GM12801 (cell line): ENCODE results near the gene RTP4.

Source experiments
- TF ChIP-seq, protein P1 (sequence below): IDR thresholded peaks from one replicate; pipeline ENCODE4 v1.5.1; 2011; ENCODE audit warnings: control low read depth; ENCODE audit not compliant: insufficient read length; ENCODE audit errors: extremely low read depth

Gene RTP4

DNA sequence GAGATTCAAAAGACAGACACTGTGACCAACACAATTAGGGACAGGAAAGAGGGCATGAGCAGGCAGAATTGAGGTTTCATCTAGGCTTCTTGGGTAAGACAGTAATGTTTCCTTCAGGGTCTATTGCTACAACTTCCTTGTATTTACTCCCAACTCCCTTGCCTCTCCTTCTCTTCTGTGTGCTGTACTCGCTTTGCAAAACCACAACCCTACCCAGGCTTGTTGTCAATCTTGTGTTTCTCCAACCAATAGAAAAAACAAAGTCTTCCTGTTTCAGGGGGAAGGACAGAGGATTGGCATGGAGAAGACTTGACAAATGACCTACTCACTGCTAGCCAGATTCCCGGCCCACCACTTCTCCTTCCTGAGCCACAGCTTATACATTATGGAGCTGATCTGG, 40.3 kb upstream of the RTP4 start:
- TF ChIP-seq, protein P1, sequence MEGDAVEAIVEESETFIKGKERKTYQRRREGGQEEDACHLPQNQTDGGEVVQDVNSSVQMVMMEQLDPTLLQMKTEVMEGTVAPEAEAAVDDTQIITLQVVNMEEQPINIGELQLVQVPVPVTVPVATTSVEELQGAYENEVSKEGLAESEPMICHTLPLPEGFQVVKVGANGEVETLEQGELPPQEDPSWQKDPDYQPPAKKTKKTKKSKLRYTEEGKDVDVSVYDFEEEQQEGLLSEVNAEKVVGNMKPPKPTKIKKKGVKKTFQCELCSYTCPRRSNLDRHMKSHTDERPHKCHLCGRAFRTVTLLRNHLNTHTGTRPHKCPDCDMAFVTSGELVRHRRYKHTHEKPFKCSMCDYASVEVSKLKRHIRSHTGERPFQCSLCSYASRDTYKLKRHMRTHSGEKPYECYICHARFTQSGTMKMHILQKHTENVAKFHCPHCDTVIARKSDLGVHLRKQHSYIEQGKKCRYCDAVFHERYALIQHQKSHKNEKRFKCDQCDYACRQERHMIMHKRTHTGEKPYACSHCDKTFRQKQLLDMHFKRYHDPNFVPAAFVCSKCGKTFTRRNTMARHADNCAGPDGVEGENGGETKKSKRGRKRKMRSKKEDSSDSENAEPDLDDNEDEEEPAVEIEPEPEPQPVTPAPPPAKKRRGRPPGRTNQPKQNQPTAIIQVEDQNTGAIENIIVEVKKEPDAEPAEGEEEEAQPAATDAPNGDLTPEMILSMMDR: no peak

DNA sequence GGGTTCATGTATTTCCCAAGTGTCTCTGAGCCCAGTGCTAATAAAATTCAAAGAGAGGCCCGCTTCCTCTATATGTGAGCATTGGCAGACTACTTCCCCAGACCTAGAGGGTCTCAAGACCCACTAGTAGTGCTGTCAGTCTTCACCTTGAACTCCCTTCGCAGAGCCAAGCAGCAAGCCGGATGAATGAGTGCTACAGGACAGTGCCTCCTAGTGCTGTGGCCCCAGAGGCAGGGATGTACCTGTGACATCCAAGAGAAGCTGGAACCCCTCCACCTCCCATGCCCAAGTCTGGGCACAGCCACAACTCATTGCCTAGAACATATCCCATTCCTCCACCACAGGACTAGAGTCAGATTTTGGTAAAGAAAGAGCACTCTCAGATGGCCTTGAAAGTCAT, 39.5 kb upstream of the RTP4 start:
- TF ChIP-seq, protein P1: no peak

DNA sequence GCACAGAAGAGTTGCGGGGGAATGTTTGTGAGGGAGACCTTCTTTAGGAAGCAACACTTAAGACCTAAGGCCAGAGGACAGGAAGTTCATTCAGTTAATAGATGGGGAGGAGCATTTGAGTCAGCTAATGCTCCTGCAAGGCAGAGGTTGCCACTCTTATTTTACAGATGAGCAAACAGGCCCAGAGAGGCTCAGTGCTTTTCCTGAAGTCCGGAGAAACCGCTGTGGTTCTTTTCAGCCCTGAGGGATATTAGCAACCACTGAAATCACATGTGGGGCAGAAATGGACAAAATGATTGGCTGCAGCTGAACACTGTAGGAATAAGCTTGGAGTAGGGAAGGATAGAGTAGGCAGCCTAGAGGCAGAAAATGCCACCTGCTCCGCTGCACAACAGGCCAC, 33.3 kb upstream of the RTP4 start:
- TF ChIP-seq, protein P1: no peak

DNA sequence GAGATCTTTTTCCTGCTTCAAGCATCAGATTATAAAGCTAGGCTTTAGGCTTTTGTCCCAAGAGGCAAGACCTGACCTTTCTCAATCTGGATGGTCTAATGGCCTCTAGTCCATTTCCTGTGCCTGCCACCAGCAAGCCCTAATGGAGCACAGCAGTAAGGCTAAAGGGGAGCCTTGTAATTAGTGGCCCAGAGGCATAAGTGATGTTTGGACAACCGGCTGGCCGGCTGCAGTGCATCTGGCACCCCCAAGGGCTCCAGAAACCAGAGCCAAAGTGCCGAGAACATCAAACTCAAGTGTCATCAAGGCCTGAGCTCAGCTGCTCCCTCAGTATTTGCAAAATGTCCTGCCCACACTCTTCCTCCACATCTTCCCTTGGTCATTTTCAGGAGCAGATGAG, 31.9 kb upstream of the RTP4 start:
- TF ChIP-seq, protein P1: no peak

DNA sequence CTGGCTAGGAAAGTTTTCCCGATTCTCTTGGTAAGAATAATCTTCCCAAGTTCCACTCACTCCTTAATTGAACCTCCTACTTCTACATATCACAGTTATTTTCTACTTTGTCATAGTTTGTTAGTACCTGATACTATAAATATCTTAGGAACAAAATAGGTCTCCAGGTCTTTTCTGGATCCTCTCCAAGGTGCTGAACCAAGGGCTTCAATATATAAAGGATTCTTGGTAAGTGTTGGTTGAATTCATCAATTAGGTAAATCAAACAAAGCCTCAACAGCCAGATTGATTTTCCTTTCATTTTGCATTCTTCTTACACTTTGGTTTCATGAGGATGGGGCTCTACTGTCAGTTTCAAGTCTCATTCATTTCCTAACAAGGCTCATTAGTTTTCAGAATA, 27.6 kb upstream of the RTP4 start:
- TF ChIP-seq, protein P1: no peak

DNA sequence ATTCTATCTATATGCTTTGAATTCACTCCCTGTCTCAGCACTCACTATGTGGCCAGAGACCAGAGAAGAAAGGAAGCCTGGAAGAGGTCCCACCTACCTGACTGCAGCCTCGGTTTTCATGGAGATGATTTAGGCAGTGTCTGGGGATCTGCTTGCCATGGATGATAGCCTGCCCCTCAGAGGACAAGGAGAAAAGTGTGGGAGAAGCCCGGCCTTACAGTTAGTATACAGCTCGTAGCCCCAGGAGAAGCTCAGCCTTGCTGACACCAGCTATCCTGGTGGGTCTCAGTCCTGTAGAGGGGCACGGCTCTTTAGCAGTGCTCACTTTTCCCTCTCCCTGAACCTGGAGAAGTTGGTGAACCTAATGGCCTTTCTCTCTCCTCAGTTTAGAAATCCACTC, 25.9 kb upstream of the RTP4 start:
- TF ChIP-seq, protein P1: no peak

DNA sequence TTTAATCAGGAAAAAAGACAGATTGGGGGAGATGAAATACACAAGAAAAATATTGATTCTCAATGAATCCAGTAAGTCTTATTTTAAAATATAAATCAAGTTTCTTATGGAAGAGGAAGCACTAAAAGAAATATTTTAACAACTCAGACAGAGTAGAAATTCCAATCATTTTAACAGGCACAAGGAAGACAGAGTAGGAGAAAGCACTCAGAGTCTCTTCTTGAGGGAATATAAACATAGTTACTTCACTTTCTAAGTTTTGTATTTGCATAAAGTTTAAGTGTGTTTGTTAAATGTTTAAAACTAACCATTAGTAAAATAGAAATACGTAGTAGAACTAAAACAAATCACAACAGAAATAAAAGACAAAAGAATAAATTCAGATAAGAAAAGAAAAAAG, 24.5 kb upstream of the RTP4 start:
- TF ChIP-seq, protein P1: no peak
